Activated CD8-positive, alpha-beta memory T cell treated with anti-CD3 and anti-CD28 coated beads for 4 hours (primary cell): Measurements from ENCODE around the gene RFXANK.
A peak's percentile ranks its signal among the peaks of the same experiment; 100 is the strongest.
"Not testable (repeated sequence)": the region's sequence is repeated elsewhere in the genome, so short reads cannot be mapped to it uniquely, and the experiment has no call there.

ENCODE experiments used
- DNase-seq, 2 donors: peaks; one replicate each; pipeline ENCODE4 v3.0.0-alpha.2; 2020; ENCODE audit warnings: low read depth in 2 of 2

Gene RFXANK

GRCh38 chr19:19192078-19192882 lies at the start of gene RFXANK, which contains the start of gene BORCS8:
Gene RFXANK (plus strand): TSS chr19:19192258. CDS start chr19:19193947, 1,689 bp downstream.
Gene BORCS8 (minus strand): TSS chr19:19192152. CDS start chr19:19192117, 35 bp downstream.
- peak; percentile 96 to 99 for DNase-seq

GRCh38 chr19:19142347-19142746 lies 49.7 kb upstream of the RFXANK start:
- no peak for DNase-seq

- no peak for DNase-seq
Measured at GRCh38 chr19:19145281-19145680, 46.8 kb upstream of the RFXANK start.

GRCh38 chr19:19145684-19146608 lies 46.1 kb upstream of the RFXANK start:
- DNase-seq: peak; percentile 60 to 73

- no peak for DNase-seq
Measured at GRCh38 chr19:19146865-19147264, 45.2 kb upstream of the RFXANK start.

- DNase-seq: no peak
Measured at GRCh38 chr19:19147344-19147743, 44.7 kb upstream of the RFXANK start.

GRCh38 chr19:19148504-19148903 lies 43.6 kb upstream of the RFXANK start:
- DNase-seq: not testable (repeated sequence)

GRCh38 chr19:19149435-19149834 lies 42.6 kb upstream of the RFXANK start:
- no peak for DNase-seq

GRCh38 chr19:19151418-19151817 lies 40.6 kb upstream of the RFXANK start:
- no peak for DNase-seq

GRCh38 chr19:19152668-19153384 lies 39.2 kb upstream of the RFXANK start:
- no peak for DNase-seq

GRCh38 chr19:19154768-19155494 lies 37.1 kb upstream of the RFXANK start:
- DNase-seq: no peak

- no peak for DNase-seq
Measured at GRCh38 chr19:19155495-19156219, 36.4 kb upstream of the RFXANK start.

GRCh38 chr19:19157808-19158207 lies 34.2 kb upstream of the RFXANK start:
- no peak for DNase-seq

GRCh38 chr19:19159534-19159933 lies 32.5 kb upstream of the RFXANK start:
- DNase-seq: no peak

- DNase-seq: no peak
Measured at GRCh38 chr19:19160461-19161035, 31.5 kb upstream of the RFXANK start.

- DNase-seq: no peak
Measured at GRCh38 chr19:19162495-19162894, 29.6 kb upstream of the RFXANK start.

- no peak for DNase-seq
Measured at GRCh38 chr19:19165396-19165795, 26.7 kb upstream of the RFXANK start.

- DNase-seq: no peak
Measured at GRCh38 chr19:19167612-19168011, 24.4 kb upstream of the RFXANK start.

- no peak for DNase-seq
Measured at GRCh38 chr19:19169236-19170052, 22.6 kb upstream of the RFXANK start.
